Pulmonary artery endothelial cell (primary cell): Measurements from ENCODE around the gene SHC2. TPM values are rescaled to one million over a fixed set of nuclear protein-coding genes. Genes with fewer than 3 reads are reported as not detected.
"Not testable (repeated sequence)": the region's sequence is repeated elsewhere in the genome, so short reads cannot be mapped to it uniquely, and the experiment has no call there.

ENCODE experiments used
- DNase-seq: peaks from one replicate; pipeline ENCODE4 v3.0.0-alpha.2; 2011; ENCODE audit warnings: low read depth, low spot score
- total RNA-seq: library from RNA; depleted of rRNA; stranded (reverse); fragments of >200 nt; gene quantifications from 2 replicates; pipeline ENCODE4 v1.2.3, GENCODE V29; 2014

The SHC2 gene
- total RNA-seq, 1 donor from 2014 or later = 4.7 TPM

DNA sequence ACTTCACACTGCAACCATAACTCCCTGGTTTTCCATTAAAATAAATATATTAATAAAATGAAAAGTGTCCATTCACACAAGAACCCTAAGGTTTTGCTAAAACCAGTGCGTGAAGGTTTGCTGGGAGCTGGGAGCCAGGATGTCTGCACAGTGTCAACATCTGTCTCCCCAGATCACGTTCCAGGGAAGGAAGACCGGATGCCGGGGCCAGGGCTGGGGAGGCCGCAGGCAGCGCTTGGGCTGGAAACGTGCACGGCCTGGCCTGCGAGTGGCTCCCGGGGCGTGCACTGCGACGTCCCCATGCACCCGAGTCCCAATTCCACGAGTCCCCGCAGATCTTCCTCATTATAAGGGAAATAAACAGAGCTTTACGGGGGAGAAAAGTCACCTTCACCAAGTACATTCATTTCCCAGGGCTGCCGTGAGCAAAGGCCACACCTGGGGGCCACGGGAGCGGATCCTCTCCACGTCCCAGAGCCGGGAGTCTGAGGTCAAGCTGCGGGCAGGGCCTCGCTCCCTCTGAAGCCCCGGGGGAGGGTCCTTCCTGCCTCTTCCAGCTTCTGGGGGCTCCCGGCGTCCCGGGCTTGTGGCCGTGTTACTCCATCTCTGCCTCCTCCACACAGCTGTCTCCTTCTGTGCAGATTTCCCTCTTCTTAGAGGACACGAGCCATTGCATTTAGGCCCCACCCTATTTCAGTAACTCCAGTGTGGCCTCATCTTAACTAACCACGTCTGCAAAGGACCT, 12.8 kb downstream of the SHC2 start:
- no peak for DNase-seq

DNA sequence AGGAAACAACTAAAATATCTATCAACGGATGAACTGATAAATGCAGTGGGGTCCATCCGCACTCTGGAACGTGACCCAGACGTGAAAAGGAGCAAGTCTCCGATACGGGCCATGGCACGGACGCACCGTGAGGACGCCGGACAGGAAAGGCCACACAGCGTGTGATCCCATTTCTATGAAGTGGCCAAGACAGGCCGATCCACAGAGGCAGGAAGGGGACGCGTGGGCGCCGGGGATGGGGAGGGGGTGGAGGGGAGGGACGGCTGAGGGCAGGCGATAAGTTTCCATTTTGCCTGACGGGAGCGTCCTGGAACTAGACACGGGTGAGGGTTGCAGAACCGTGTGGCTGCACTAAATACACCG, 13.8 kb downstream of the SHC2 start:
- DNase-seq = no peak

DNA sequence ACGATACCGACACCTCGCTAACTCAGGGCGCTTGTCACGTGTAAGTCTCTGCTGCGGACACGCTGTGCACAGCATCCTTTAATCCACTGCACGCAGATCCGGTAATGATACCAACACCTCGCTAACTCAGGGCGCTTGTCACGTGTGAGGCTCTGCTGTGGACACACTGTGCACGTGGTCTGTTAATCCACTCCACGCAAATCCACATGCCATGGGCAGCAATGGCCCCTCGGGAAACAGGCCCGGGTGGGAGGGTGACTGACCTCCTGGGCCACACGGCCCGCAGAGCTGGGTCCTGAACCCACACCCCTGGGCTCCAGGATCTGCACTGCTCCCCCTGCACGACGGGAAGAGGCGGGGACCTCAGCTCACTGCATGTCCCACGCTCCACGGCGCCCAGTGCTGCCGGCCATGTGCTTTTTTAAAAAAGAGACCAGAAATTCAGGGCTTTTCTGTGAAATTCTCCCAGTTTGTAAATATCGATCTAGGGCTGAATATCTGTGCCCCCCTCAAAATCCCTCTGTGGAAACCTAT, 16.1 kb downstream of the SHC2 start:
- no peak for DNase-seq

DNA sequence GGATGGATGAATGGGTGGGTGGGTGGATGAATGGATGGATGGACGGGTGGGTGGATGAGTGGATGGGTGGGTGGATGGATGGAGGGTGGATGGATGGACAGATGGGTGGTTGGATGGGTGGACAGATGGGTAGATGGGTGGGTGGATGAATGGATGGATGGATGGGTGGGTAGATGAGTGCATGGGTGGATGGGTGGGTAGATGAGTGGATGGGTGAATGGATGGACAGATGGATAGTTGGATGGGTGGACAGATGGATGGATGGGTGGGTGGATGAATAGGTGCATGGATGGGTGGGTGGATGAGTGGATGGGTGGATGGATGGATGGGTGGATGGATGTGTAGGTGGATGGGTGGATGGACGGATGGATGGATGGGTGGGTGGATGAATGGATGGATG, 17.8 kb downstream of the SHC2 start:
- DNase-seq = no peak

DNA sequence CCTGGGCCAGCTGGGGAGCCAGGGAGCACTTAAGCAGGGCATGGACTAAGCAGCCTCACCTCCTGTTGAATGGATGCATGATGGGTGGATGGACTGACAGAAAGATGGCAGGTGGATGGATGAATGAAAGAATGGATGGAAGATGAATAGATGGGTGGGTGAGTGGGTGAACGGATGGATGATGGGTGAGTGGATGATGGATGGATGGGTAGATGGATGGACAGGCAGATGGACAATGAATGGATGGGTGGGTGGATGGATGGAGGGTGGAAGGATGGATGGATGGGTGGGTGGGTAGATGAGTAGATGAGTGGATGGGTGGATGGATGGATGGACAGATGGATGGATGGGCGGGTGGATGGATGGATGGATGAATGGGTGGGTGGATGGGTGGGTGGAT, 18.7 kb downstream of the SHC2 start:
- no peak for DNase-seq

DNA sequence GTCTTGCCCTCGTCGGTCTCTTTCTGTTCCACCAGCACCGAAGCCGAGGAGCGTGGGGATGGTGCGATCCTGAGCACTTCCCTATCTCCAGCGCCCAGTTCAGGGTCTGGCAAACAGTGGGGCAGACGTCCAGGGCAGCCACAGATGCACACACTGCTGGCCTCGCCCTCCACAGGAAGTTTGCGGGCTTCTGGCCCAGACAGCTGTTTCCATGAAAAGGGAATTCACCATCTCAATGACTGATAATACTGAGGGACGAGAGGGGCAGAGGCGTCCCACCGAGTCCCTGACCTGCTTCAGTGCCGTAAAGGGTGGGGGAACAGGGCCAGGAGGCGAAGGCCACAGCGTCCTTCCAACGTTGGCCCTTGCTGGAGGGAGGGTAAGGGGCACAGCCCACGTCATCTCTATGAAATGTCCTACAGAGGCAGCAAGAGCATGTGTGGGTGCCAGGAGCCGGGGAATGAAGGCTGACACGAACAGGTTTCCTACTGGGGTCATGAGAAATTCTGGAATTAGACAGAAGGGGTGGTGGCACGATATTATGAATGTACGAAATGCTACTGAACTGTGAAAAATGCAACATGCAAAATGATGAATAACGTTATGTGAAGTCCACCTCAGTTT, 19.5 kb downstream of the SHC2 start:
- no peak for DNase-seq

DNA sequence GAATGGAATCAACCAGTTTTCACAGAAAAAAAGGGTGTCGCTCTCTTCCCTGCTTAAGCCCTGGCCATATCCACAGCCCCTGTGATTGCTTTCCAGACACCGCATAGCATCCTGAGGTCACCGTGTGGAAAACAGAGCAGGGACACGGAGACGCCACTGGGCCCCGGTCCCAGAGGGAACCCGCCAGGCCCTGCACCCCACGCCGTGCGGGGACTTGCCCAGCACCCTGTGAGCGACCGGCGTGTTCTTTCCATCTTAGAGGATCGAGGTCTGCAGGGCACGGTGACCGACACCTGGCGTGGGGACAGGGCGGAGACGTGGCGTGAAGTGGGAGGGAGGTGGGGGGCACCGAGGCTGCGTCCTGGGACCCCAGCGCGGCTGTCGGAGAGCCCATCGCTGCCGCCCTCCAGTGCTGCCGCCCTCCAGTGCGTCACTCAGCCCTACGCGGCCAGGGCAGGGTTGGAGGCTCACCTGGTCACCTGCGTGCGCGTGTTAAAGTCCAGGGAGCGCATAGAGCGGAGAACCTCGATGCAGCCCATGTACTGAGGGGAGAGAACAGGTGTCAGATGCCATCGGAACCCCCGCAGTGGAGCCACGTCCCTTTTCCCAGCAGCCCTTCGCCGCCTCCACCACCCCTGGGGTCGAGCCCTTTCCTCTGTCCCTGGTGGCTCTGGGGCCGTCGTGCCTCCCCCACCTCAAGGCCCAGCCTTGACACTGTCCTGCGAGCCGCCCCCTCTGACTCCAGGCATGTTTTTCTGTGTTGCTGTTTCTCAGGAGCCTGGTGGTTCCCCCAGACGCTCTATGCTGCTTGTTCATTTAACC, 20.2 kb downstream of the SHC2 start:
- DNase-seq = no peak

DNA sequence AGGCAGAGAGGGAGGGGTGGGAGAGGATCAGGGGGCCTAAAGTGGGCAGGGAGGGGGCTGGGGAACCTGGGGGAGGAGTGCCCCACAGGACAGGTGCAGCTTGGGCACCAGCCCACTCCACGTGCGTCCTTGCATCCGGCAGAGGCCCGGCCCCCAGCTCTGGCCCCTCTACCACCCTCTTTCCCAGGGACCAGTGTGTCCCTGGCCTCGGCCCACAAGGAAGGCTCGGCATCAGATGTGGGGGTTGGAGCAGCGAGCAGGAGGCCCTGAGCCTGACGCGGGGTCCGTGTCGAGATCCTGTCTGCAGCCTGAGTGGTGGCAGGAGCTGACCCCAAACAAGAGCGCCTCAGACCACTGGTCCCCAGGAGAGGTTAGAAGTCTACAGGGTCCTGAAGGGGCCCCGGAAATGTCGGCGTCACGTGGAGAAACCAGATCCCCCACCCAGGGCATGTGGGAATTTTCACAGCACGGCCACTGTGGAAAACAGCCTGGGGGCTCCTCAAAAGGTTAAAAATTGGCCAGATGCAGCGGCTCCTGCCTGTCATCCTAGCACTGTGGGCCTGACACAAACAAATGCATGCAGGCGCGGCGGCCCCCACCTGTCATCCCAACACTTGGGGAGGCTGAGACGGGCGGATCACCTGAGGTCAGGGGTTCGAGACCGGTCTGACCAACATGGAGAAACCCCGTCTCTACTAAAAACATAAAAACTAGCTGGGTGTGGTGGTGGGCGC, 21.5 kb downstream of the SHC2 start:
- no peak for DNase-seq

DNA sequence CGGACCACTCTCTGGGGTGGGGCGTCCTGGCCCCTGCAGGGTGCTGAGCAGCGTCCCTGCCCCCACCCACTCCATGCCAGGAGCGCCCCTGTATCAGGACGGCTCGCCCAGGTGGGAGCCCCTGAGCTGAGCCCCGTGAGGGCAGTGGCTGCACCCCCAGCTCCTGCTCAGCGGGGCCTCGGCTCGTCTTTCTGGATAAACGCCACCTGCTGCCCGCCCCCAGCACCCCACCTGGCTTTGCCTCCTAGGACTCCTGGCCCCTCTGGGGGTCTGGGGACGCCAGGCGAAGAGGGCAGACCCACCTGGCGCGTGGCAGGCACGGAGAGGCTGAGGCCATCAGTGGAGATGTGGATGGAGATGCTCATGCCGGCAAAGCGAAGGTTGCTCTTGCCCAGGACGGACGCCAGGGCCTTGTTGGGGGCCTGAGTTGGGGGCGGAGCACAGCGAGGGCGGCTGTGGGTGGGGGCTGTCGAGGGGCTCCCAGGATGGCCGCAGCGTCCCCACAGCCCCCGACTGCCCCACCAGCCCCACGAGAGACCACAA, 22.3 kb downstream of the SHC2 start:
- DNase-seq = no peak

DNA sequence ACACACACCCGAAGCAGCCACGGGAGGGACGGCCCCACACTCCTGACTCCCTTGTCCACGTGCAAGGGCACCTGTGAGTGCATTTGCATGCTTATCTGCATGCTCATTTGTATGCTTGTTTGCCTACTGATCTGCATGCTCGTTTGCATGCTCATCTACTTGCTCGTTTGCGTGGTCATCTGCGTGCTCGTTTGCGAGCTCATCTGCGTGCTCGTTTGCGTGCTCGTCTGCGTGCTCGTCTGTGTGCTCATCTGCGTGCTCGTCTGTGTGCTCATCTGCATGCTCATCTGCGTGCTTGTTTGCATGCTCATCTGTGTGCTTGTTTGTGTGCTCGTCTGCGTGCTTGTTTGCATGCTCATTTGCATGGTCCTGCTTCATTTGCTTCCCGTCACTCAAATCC, 23.8 kb downstream of the SHC2 start:
- DNase-seq = no peak

DNA sequence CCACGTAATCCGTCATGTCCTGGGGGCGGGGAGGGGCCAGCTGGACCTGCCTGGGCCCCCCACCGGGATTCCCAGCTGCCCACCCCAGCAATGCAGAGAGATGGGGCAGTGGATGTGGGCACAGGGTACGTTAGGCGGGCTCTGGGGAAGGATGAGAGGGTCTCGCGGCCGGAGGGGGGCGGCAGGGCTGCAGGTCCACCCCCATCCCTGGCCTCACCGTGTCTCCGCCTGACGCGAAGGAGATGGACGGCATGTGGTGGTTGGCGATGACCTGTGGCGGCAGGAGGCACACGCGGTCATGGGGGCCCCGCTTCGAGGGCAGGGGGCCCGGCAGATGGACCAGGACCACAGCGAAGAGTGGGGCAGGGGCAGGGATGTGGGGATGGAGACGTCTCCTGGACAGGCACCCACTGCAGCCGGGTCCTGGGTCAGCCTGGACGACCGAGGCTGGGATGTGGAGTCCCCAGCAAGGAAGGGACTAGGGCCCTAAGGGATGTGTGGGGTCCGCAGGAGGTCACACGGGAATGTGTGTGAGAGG, 24.4 kb downstream of the SHC2 start:
- no peak for DNase-seq

DNA sequence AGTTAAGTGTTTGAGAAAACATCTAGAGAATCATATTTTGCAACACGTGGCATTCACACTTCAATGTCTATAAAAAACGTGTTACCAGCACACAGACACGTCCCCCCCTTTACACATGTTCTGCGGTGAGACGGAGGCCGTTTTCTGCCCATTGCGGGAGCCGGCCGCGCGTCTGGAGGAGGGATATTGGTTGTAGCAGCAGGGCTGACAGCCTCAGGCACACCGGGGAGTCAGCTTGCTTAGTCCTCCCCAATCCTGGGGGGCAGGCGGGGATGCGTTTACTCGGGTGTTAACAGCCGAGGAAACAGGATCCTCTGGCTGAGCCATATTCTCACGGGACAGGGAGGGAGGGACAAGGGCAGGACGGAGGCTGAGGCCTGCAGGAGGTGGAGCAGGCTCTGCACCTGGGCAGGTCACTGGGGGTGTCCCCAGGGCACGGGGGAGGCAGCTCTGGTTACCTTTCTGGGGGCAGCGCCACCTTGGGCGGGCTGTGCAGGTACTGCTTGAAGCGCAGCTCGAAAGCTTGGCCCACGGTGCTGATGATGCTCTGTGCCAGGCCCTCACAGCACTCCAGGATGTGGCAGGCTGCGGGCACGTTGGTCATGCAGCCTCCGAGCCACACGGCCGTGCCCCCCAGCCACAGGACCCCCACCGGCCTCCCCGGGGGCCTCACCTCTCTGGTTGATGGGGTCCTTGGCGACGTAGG, 25.0 kb downstream of the SHC2 start:
- DNase-seq = no peak

DNA sequence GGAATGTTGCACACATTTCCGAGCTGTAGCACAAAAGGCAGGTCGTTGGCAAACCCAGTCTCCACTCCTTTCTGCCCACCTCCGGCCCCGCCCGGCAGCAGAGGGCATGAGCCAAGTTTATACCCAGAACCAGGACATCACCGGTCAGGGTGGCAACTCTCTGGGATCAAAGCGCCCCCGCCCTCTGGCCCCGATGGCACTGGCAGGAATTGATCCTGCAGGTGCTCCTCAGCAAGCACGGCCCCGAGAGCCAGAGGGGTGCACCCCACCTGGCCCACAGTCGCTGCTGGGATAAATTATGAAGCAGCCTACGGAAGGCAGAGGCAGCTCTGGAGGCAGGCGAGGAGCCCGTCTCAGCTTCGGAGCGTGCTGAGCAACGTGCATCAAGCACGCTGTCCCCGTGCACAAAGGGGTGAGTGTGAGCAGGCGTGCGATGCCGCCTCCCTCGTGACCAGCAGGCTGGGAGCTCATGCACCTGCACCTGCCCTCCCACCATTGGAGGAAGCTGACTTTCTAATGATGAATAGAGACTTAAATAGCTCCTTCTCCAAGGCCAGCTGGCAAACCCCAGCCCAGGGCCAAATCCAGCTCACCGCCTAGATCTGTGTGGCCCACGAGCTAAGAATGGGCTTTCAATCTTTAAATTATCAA, 25.7 kb downstream of the SHC2 start:
- no peak for DNase-seq

DNA sequence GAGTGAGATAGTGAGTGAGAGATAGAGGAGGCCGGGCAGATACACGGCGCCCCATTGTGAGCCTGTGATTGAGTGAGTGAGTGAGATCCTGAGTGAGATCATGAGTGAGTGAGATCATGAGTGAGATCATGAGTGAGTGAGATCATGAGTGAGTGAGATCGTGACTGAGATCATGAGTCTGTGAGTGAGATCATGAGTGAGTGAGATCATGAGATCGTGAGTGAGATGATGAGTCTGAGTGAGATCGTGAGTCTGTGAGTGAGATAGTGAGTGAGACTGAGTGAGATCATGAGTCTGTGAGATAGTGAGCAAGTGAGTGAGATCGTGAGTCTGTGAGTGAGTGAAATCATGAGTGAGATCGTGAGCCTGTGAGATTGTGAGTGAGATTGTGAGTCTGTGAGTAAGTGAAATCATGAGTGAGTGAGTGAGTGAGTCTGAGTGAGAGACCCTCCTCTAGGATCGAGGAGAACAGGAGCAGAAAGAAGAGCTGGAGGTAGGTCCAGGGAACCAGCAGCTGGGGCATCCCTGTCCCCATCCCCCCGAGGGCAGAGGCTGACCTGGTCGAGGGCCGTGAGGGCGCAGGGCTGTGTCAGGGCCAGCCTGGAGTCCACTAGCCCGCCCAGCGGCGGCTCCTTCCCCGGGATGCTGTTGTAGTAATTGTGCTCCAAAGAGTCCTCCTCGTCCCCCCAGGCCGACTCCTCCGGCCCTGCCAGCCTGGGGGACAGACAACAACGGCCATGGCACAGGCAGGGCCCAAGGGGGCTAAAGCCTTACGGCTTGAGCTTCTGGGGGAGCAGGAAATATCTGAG, 26.5 kb downstream of the SHC2 start:
- DNase-seq = no peak

DNA sequence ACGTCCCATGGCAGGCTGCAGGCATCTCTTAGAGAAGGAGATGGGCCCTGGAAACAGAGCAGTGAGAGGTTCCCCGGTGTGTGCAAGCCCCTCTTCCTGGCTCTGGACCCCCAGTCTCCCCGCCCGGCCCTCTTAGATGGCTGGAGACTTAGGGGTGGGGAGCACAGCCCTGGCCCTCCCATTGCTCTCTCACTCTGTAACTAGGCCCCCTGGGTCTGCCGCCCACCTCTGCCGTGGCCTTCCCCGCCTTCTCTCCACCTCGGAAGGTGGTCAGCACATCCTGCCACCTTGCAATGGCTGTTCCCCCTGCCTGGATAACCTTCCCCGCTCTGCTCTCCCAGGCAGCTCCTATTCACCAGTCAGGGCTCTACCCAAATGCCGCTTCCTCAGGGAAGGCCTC, 30.1 kb downstream of the SHC2 start:
- no peak for DNase-seq

DNA sequence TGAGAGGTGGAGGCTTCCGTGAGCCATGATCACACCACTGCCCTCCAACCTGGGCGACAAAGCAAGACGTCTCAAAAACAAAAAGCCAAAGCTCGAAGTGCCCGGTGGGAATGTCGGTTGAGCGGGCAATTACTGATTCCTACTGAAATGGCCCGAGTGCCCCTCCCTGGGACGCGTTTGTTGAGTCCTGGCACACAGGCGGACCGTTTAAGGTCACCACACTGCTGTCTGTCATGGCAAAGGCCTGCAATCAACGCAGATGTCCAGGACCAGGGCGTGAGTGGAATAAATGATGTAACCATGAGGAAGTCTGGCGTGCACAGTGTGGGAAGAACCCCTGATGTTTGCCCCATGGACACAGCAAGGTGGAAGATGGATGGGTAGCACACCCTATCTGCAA, 32.7 kb downstream of the SHC2 start:
- no peak for DNase-seq

DNA sequence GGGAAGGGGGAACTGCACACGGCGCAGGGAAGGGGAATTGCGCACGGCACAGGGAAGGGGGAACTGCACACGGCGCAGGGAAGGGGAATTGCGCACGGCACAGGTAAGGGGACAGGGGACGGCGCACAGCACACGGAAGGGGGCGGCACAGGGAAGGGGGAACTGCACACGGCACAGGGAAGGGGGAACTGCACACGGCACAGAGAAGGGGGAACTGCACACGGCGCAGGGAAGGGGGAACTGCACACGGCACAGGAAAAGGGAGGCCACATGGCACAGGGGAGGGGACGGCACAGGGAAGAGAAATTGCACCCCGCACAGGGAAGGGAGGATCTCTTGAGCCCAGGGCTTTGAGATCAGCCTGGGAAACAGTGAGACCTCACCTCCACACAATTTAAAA, 33.2 kb downstream of the SHC2 start:
- DNase-seq = not testable (repeated sequence)

DNA sequence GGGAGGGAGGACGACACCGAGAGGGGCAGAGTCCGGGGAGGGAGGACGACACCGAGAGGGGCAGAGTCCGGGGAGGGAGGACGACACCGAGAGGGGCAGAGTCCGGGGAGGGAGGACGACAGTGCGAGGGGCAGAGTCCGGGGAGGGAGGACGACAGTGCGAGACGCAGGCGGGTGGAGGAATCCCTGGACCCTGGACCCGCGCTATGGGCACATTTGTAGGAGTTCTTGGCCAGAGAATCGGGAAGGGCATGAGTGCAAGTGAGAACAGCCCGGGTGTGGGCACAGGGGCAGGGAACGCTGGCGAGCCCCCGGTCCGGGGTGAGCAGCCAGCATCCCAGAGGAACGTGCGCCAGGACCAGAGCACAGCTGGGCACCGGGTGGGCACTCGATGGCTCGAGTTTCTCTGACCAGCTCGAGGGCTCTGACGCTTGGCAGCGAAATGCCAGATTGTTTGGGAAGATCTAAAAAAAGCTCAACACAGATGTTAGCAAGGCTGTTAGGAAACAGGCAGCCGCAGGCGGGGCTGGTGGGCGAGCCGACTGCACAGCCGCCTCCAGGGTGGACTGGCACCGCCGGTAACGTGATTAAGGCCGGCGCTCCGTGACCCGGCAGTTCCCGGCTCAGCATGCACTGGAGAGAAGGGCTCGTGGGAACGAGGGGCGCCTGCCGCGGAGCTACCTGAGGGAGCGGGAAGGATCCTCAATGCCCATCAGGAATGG, 33.9 kb downstream of the SHC2 start:
- no peak for DNase-seq
